NCI-H2171 treated with DMSO at 0.1 percent for 48 hours (cell line): ENCODE data around the gene LRRC75A.
"Not testable (repeated sequence)": the region's sequence is repeated elsewhere in the genome, so short reads cannot be mapped to it uniquely, and the experiment has no call there.

ENCODE experiments used
- DNase-seq: peaks from one replicate; lab custom pipeline; 2025; lab: John Stamatoyannopoulos, UW

The LRRC75A gene, protein sequence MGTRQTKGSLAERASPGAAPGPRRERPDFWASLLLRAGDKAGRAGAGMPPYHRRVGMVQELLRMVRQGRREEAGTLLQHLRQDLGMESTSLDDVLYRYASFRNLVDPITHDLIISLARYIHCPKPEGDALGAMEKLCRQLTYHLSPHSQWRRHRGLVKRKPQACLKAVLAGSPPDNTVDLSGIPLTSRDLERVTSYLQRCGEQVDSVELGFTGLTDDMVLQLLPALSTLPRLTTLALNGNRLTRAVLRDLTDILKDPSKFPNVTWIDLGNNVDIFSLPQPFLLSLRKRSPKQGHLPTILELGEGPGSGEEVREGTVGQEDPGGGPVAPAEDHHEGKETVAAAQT

DNA sequence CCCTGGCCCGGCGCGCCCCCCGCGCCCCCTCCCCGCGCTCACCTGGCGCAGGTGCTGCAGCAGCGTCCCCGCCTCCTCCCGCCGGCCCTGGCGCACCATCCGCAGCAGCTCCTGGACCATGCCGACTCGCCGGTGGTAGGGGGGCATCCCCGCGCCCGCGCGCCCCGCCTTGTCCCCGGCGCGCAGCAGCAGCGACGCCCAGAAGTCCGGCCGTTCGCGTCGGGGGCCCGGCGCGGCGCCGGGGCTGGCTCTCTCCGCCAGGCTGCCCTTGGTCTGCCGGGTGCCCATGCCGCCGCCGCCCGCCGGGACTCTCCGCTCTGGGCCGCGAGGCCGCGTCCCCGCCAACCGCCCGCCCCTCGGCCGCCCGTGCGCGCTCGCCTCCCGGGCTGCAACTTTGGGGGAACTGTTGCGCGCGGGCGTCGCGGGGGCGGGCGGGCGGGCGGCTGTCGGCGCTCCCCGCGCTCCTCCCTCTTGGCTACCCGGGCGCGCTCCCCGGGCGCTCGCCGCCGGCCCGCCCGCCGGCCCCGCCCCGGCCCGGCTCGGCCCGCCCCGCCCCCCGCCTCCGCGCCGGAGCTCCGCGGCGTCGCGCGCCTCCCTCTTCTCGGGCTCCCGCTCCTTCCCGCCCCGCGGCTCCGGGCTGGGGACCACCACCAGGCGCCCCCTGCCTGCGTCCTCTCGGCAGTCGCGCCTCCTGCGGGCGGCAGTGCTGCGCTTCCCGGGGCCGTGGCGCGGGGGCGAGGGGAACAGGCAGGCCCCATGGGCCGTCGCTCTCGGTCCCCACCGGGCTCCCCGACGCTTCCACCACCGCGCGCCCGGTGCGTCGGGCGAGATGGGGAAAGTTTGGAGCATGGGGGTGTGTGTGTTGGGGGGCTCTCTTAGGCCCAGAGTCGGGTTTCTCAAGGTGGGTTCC lies at the start of gene LRRC75A:
Gene LRRC75A (minus strand): TSS at position 491 of the 910 bp plus-strand sequence. CDS start 203 bp downstream, at position 288.
- DNase-seq: peak; percentile 43

DNA sequence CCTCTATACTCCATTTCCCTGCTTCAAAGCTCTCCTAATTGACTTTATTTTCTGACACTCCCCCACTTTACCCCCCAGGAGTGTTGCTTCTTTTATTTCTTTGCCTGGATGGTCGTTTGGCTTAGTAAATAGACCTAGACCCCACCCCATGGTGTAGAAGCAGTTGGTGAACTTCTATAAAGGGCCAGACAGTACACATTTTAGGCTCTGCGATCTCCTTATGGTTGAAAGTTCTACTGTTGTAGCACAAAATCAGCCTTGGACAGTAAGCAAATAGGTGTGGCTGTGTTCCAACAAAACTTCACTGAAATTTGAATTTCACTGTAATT lies 45.1 kb upstream of the LRRC75A start:
- DNase-seq: no peak

DNA sequence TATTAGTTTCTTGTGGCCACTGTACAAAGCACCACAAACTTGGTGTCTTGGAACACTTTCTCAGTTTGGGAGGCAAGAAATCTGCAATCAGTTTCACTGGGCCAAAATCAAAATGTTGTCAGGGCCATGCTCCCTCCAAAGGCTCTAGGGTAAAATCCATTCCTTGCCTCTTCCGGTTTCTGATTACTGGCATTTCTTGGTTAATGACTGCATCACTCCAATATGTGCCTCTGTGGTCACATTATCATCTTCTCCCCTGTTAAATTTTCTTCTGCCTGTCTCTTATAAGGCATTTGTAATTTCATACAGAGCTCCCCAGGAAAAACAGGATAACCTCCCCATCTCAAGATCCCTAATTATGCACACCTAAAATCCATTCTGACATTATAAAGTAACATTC lies 42.2 kb upstream of the LRRC75A start:
- no peak for DNase-seq

DNA sequence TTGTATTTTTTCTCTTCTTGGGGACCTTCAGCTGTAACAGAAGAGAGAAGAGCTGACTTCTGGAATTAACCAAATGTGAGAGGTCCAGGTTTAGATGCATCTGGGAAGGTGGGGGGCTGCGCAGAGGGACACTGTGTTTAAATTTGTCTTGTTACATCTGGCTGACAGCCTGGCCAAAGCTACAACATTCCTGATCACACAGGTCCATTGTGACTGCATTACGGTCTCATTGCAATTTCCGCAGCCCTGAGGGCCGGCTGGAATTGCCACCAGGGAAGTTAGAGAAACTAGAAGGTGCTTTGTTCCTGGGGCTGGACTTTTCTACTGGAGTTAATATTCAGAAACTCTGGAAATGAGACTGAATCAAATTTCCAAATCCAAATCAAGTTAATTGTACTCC lies 37.9 kb upstream of the LRRC75A start:
- DNase-seq: no peak

DNA sequence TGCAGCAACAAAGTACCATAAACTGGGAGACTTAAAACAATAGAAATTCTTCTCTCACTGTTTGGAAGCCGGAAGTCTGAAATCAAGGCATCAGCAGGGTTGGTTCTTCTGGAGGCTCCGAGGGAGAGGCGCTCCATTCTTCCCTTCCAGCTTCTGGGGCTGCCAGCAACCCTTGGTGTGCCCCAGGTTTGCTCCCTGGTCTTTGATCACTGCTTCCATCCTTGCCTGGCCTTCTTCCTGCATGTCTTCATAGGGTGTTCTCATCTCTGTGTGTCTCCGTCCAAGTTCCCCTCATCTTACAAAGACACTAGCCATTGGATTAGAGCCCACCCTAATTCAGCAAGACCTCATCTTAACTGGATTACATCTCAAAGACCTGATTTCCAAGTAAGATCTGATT lies 35.3 kb upstream of the LRRC75A start:
- no peak for DNase-seq

DNA sequence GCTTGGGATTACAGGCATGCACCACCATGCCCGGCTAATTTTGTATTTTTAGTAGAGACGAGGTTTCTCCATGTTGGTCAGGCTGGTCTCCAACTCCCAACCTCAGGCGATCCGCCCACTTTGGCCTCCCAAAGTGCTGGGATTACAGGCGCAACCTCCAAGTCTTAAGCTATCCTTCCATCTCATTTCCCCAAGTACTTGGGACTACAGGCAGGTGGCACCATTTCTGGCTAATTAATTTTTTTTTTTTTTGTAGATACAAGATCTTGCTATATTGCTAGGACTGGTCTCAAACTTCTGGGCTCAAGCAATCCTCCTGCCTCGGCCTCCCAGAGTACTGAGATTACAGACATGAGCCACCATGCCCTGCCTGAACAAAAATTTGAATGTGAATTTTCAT lies 33.6 kb upstream of the LRRC75A start:
- DNase-seq: not testable (repeated sequence)

DNA sequence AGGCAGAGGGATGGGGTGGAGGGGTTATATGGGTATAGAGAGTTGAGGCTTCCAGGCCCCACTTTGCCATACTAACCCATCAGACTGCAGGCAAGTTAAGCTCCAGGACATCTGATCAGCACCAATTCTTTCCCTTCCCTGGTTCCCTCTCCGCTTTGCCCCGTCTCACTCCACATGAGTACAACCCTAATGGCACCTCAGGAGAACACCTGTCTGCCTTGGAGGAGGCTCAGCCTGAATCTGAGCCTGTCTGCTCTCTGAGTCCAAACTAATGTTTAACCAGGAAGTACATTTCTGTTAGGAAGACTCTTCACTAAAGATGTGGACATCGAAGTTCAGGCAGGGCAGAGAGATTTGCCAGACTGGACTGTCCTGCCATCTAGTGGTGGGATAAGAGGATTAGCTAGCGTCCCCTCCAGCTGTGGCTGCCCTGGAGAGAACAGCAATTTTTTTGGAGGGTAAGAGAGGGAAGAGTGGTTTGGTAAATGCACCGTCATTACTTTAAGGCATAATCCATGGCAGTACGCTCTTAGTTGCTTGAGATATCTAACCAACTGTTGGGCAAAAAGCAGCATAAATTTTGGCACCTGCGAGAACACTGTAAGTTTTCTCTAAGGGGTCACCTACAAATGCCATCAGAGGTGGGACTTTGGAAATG lies 29.2 kb upstream of the LRRC75A start:
- peak; percentile 85 for DNase-seq

DNA sequence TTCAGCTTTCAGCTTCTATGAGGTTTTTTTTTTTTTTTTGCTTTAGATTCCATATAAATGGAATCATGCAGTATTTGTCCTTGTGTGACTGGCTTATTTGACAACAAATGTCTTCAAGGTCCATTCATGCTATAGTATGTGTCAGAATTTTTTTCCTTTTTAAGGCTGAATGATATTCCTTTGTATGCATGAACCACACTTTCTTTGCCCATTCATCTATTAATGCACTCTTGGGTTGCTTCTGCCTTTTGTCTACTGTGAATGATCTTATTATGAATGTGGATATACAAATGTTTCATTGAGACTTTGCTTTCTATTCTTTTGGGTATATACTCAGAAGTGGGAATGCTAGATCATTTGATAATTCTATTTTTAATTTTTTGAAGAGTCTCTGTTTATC lies 27.0 kb upstream of the LRRC75A start:
- no peak for DNase-seq

DNA sequence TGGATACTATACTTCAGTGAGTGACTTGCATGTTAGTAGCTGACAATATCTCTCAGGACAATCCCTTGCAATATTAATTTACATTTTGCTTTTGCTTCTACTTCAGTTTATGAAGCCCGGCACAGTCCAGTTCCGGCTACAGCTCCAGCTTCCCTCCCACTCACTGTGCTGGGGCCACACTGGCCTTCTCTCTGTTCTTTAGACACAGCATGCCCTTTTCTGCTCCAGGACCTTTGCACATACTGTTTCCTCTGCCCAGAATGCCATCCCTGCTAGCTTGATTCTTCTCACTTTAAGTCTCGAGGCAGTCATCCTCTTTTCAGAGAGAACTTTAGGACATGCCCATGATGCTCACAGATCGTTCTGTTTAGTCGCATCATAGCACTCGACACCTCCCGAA lies 25.5 kb upstream of the LRRC75A start:
- DNase-seq: no peak

DNA sequence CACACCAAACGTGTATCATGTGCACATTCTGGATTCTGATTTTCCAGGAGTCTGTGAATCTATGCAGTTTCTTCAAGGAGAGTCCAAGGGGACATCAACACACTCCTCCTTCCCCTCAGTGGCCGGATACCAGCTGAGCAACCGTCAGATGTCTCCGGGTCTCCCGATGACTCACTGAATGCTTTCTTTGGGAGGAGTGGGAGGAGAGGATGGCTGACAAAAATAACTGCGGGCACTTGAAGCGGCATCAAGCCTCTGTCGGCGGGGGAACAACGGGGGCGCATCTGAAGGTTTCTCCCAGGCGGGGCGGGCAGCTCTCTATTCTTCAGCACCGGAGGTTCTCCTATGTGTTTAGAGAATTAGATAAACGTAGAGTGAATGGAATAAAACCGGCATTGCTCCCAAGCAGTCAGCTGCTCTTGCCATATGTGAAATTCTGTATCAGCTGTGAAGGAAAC lies 24.6 kb upstream of the LRRC75A start:
- peak; percentile 33 for DNase-seq

DNA sequence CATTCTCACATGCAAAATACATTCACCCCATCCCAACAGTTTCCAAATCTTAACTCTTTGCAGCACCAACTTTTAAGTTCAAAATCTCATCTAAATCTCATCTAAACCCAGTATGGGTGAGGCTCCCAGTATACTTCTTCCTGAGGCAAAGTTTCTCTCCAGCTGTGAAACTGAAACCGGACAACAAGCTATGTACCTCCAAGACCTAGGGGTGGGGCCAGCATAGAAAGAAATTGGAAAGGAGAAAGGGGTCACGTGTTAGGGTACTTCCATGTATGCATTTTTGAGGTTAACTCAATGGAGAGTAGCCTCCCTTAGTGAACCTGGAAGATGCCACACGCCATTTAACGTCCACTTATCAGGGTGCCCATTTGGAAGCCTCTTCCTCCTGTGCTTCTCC lies 23.9 kb upstream of the LRRC75A start:
- DNase-seq: no peak

DNA sequence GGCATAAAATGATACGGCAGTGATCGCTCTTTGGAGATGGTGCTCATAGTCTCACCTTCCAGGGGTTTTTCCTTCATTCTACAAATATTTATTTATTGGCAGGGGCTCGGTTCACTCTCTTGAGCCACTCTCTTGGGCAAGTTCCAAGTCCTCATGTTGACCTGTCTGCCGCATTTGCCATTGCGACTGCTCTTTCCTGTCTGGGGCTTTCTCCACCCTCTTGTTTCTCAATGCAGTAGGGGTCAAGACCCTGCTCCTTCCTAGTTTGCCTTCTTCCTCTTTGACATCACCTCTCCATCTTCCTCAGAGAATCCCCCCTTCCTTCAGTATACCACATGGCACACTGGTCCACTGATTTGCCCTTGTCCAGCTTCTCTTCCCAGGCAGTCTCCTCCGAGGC lies 21.9 kb upstream of the LRRC75A start:
- DNase-seq: no peak

DNA sequence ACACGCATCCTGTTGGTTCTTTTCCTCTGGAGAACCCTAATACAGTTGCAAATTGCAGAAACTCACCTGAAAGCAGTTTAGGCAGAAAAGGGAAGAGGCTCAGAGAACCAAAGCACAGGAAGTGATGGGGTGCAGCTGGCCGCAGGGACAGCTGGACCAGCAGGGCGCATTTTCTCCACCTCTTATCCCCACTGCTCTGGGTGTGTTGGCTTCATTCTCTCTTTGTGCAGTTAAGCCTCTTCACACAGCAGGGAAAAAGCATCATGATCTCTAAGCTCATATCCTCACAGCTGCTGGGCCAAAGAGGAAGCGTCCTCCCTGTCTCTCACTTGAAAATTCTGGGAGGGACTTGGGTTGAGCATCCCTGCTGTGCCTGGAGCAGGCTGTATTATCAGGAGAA lies 20.0 kb upstream of the LRRC75A start:
- no peak for DNase-seq

DNA sequence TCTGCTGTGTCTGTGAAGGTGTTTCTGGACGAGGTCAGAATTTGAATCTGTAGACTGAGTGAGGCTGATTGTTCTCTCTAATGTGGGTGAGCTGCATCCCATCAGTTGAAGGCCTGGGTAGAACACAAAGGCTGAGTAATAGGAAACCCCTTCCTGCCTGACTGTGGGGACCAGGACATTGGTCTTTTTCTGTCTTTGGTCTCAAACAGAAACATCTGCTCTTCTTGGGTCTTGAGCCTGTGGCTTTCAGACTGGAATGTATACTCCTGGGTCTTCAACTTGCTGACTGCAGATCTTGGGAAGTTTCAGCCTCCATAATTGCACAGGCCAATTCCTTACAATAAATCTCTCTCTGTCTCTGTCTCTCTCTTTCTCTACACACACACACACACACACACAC lies 19.6 kb upstream of the LRRC75A start:
- DNase-seq: no peak

DNA sequence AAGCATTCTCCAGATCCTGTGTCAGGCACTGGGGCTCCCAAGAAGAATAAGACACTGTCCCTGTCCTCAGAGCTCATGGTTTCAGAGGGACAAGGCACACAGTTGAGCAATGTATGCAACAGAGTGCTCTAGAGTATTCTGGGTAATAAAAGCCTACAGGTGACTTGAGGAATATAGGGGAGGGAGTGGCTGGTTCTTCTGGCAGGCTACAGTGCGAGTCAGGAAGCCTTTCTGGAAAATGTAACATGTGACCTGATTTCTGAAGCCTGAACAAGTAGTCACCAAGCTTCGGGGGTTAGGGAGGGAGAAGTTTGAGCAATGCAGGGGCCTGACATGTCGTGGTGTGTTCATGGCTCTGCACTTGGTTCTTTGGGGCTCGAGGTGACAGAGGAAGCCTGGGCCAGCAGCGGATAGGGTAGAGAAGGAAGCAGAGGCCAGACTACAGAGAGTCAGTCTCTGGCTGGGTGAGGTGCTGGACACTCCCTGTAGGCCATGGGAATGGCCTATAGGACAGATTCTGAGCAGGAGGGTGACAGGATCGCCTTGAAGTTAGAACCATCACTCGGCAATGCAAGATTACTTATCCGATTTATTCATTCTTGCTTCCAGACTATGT lies 16.0 kb upstream of the LRRC75A start:
- no peak for DNase-seq

DNA sequence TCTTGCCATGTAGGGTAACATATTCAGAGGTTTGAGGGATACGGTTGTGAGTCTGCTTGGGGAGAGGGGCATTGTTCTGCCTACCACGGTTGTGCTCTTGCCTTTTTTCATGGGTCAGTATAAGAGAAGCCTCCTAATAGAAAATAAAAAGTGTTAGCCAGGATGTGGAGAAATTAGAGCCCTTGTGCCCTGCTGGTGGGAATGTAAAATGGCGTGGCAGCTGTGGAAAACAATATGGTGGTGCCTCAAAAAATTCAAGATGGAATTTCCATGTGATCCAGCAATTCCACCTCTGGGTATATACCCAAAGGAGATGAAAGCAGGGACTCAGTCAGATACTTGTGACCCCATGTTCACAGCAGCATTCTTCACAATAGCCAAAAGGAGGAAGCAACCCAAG lies 14.2 kb upstream of the LRRC75A start:
- DNase-seq: no peak

DNA sequence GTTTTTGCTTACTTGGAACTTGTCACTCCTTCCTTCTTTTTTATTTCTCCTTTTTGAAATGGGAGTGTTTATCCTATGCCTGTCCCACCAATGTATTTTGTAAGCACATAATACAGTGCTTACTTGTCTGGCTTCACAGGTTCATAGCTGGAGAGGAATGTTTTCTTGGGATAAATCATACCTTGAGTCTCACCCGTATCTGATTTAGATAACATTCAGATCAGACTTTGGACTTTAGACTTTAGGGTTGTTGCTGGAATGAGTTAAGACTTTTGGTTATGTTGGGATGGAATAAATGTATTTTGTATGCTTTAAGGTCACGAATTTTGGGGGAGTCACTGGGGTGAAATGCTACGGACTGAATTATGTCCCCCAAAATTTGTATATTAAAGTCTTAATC lies 13.0 kb upstream of the LRRC75A start:
- DNase-seq: no peak

DNA sequence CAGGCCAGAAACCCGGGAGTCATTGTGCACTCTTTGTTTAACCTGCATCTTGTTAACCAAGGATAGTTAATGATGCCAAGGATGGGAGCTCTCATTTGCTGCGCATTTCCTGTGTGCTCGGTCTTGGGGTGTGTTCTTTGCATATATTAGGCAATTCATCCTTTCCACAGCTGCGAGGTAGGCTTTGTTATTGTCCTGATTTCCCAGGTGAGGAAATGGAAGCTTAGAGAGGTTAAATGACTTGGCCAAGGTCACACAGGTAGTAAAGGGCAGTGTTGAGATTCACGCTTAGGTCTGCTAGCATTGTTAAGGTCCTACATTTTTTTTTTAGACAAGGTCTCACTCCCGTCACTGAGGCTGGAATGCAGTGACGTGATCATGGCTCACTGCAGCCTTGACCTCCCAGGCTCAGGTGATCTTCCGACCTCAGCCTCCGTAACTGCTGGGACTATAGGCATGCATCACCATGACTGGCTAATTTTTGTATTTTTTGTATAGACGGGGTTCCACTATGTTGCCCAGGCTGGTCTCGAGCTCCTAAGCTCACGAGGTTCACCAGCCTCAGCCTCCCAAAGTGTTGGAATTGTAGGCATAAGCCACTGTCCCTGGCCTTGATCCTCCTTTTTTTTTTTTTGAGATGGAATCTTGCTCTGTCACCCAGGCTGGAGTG lies 5.0 kb upstream of the LRRC75A start:
- no peak for DNase-seq

DNA sequence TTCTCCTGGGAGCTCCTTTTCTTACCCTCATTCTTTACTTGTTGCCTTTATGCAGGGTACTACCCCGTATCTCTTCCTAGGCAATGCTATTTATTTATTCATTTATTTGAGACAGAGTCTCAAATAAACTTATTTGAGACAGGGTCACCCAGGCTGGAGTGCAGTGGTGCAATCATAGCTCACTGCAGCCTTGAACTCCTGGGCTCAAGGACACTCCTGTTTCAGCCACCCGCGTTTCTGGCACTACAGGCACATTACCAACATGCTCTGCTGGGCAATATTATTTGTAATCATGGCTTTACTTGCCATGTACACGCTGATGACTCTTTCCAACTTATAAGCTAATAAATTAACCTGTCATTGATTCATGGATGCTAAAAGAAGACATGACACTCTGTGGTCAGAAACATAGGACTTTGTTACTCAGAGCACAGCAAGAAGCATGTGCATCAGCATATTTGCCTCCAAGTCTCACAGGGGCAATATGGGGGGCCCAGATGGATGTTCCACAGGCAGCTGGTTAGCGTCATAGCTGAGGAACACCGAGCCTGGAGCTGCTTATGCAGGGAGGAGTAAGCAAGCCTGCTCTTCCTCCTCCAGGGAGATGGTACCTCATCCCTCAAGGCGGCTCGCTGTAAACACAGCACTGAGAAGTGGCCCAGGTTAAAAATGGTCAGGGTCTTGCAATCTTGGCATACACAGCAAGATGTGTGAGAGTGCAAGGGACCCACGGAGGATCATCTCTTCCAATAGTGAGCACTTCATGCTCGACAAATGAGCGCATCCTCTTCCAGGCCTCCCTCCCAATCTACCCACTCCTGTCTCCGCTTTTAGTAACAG lies 4.2 kb upstream of the LRRC75A start:
- DNase-seq: no peak

DNA sequence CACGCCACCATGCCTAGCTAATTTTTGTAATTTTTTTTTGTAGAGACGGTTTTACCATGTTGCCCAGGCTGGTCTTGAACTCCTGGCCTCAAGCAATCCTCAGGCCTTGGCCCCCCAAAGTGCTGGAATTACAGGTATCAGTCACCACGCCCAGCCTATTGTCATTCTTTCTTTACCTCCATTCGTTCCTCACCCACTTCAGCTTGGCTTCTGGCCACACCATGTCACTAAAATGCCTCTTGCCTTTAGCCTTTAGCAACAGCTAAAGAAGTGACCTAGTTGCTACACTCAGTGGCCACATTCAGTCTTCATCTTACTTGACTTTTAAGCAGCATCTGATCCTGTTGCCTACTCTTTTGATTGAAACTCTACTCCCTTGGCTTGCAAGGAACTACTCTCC lies 3.6 kb upstream of the LRRC75A start:
- DNase-seq: no peak

DNA sequence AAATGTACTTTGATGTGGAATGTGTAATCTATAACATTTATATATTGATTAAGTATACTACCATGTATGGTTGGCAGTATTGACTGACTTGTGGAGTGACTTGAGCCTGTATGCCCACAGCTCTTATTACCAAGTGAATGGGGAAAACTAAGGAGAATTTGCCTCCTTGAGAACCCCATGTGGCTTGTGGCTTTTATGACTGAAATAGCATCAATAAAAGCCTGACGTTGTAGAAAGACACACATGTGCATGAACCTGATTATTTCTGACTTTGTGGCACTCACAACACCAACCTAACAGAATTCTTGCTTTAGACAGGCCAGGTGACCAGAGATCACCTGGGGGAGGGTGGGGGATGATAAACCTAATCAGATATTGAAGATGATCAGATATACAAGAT lies 2.1 kb upstream of the LRRC75A start:
- no peak for DNase-seq
